Measurements from ENCODE around the gene HRC. TPM values are rescaled to one million over a fixed set of nuclear protein-coding genes. Genes with fewer than 3 reads are reported as not detected.

HRC gene
- total and polyA plus RNA-seq, 11 donors = 267 to 1,953 (median 867) TPM

DNA sequence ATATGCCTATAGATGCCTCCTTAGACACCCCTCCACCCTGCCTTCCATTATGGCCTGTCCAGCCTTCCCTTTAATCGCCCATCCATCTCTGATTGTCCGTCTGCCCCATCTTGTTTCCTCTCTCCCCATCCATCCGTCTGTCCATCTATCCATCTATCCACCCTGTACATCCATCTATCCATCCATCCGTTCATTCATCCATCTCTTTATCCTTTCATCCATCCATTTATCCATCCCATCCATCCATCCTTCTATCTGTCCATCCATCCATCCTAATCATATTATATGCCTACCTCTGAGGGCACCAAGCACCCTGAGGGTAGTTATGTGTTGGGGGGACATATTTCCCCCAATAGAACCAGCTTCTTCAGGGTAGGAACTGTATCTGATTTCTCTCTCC, 25.5 kb upstream of the HRC start:
- no peak for TF ChIP-seq POLR2A (IDR thresholded peaks at IDR 0.05)
- TF ChIP-seq, protein P1, sequence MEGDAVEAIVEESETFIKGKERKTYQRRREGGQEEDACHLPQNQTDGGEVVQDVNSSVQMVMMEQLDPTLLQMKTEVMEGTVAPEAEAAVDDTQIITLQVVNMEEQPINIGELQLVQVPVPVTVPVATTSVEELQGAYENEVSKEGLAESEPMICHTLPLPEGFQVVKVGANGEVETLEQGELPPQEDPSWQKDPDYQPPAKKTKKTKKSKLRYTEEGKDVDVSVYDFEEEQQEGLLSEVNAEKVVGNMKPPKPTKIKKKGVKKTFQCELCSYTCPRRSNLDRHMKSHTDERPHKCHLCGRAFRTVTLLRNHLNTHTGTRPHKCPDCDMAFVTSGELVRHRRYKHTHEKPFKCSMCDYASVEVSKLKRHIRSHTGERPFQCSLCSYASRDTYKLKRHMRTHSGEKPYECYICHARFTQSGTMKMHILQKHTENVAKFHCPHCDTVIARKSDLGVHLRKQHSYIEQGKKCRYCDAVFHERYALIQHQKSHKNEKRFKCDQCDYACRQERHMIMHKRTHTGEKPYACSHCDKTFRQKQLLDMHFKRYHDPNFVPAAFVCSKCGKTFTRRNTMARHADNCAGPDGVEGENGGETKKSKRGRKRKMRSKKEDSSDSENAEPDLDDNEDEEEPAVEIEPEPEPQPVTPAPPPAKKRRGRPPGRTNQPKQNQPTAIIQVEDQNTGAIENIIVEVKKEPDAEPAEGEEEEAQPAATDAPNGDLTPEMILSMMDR (IDR thresholded peaks at IDR 0.05) = no peak
- H3K4me1 ChIP-seq = no peaks in the 10 kb centered on the region
- 92 to 96% (median 94%) methylated on average over 4 of the region's 4 CpGs for WGBS, 4 donors
- H3K36me3 ChIP-seq = peaks cover 0 to 85% (median 51%) of the 10 kb centered on the region in 9 donors
- intact Hi-C loops (cut with DNase I) = no loop called here
- ATAC-seq = no peak
- no peak overlapping the region for H3K27ac ChIP-seq
- no peak for DNase-seq
- H3K4me3 ChIP-seq = no peak overlapping the region
- no peaks in the 10 kb centered on the region for H3K27me3 ChIP-seq
- peaks cover 0 to 9% (median 0%) of the 10 kb centered on the region in 12 donors for H3K9me3 ChIP-seq

DNA sequence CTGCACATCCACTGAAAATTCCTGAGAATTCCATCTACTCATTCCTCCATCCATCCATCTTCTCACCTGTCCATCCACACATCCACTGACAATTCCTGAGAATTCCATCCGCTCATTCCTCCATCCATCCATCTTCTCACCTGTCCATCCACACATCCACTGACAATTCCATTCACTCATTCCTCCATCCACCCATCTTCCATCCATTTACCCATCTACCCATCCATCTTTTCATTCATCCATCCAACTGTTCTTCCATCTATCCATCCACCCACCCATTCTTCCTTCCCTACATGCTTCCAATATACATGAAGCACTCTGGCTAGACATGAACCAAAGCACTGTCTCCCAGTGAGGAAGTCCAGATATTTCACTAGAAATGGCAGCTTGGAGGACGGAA, 18.0 kb upstream of the HRC start:
- TF ChIP-seq POLR2A (IDR thresholded peaks at IDR 0.05) = no peak
- TF ChIP-seq, protein P1 (IDR thresholded peaks at IDR 0.05) = no peak
- DNase-seq (no peak), ATAC-seq (no peak)
- Histone ChIP-seq H3K27me3 (no peaks in the 10 kb centered on the region), H3K36me3 (peaks cover 0 to 92% (median 66%) of the 10 kb centered on the region in 9 donors), H3K27ac (no peak overlapping the region), H3K9me3 (no peaks in the 10 kb centered on the region), H3K4me1 (no peaks in the 10 kb centered on the region), H3K4me3 (no peak overlapping the region)
- intact Hi-C loops (cut with DNase I) = no loop called here
- WGBS, 4 donors = 93 to 98% (median 95%) methylated on average over 2 of the region's 2 CpGs

DNA sequence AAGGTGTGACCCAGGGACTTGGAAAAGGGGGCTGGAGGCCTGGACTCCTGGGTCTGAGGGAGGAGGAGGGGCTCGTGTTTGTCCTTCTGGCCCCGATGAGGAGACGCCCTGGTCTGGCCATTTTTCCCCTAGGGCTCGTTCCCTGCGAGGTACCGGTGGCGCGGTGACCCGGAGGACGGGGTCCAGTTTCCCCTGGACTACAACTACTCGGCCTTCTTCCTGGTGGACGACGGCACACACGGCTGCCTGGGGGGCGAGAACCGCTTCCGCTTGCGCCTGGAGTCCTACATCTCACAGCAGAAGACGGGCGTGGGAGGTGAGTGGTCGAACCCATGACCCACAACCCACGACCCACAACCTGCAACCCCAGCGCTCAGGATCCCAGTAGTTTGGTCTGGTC, 13.2 kb upstream of the HRC start:
- ATAC-seq (no peak), DNase-seq (peak in 1 of 5 donors; percentile 53)
- Histone ChIP-seq H3K27ac (no peak overlapping the region), H3K9me3 (no peaks in the 10 kb centered on the region), H3K36me3 (peaks cover 0 to 58% (median 53%) of the 10 kb centered on the region in 9 donors), H3K4me3 (no peak overlapping the region), H3K27me3 (no peaks in the 10 kb centered on the region), H3K4me1 (peaks cover 5 to 26% (median 16%) of the 10 kb centered on the region in 12 donors)
- no peak for TF ChIP-seq POLR2A (IDR thresholded peaks at IDR 0.05)
- TF ChIP-seq, protein P1 (IDR thresholded peaks at IDR 0.05) = no peak
- intact Hi-C loops (cut with DNase I) = loop anchor here in 1 of 10 donors (5.0 kb wide), 1 partner anchor 39 kb away; no protein-coding TSS in a partner anchor
- 92 to 95% (median 95%) methylated on average over 23 of the region's 23 CpGs for WGBS, 4 donors

DNA sequence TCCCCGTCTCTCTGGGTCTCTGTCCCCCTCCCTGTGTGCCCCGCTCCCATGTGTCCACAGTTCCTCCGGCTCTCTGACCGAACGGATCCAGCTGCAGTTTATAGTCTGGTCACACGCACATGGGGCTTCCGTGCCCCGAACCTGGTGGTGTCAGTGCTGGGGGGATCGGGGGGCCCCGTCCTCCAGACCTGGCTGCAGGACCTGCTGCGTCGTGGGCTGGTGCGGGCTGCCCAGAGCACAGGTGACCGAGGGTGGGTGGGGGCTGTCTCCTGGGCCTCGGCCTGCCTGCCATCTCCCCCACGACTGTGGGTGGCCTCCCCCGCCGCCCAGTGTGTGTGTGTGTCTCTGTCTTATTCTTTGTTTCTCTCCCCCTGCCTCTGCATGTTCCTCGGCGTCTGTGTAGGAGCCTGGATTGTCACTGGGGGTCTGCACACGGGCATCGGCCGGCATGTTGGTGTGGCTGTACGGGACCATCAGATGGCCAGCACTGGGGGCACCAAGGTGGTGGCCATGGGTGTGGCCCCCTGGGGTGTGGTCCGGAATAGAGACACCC, 12.7 kb upstream of the HRC start:
- H3K9me3 ChIP-seq = no peaks in the 10 kb centered on the region
- DNase-seq = peak in 1 of 5 donors; percentile 52
- no peak overlapping the region for H3K27ac ChIP-seq
- 83 to 88% (median 85%) methylated on average over 24 to 25 of the region's 25 CpGs for WGBS, 4 donors
- intact Hi-C loops (cut with DNase I) = loop anchor here in 1 of 10 donors (5.0 kb wide), 1 partner anchor 39 kb away; no protein-coding TSS in a partner anchor
- no peak overlapping the region for H3K4me3 ChIP-seq
- H3K27me3 ChIP-seq = no peaks in the 10 kb centered on the region
- no peak for ATAC-seq
- peaks cover 5 to 26% (median 16%) of the 10 kb centered on the region in 12 donors for H3K4me1 ChIP-seq
- peaks cover 0 to 55% (median 48%) of the 10 kb centered on the region in 9 donors for H3K36me3 ChIP-seq
- TF ChIP-seq, protein P1 (IDR thresholded peaks at IDR 0.05) = no peak
- TF ChIP-seq POLR2A (IDR thresholded peaks at IDR 0.05) = no peak
